ENCODE results near the gene ERICH2.

- TF ChIP-seq, protein P1, sequence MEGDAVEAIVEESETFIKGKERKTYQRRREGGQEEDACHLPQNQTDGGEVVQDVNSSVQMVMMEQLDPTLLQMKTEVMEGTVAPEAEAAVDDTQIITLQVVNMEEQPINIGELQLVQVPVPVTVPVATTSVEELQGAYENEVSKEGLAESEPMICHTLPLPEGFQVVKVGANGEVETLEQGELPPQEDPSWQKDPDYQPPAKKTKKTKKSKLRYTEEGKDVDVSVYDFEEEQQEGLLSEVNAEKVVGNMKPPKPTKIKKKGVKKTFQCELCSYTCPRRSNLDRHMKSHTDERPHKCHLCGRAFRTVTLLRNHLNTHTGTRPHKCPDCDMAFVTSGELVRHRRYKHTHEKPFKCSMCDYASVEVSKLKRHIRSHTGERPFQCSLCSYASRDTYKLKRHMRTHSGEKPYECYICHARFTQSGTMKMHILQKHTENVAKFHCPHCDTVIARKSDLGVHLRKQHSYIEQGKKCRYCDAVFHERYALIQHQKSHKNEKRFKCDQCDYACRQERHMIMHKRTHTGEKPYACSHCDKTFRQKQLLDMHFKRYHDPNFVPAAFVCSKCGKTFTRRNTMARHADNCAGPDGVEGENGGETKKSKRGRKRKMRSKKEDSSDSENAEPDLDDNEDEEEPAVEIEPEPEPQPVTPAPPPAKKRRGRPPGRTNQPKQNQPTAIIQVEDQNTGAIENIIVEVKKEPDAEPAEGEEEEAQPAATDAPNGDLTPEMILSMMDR (IDR thresholded peaks at IDR 0.05) = no peak
- TF ChIP-seq POLR2A (IDR thresholded peaks at IDR 0.05) (no peak), POLR2AphosphoS5 (IDR thresholded peaks at IDR 0.05) (no peak), EP300 (IDR thresholded peaks at IDR 0.05) (no peak)
These were observed 12.5 kb downstream of the ERICH2 start for GRCh38 chr2:170782673-170783072.

Measured in sigmoid colon (tissue), 4 donors.